ENCODE measurements around the gene RFNG. TPM values are rescaled to one million over a fixed set of nuclear protein-coding genes. Genes with fewer than 3 reads are reported as not detected.

RFNG gene
- total and polyA plus RNA-seq, 12 donors = 13.9 to 30.1 (median 20.3) TPM

DNA sequence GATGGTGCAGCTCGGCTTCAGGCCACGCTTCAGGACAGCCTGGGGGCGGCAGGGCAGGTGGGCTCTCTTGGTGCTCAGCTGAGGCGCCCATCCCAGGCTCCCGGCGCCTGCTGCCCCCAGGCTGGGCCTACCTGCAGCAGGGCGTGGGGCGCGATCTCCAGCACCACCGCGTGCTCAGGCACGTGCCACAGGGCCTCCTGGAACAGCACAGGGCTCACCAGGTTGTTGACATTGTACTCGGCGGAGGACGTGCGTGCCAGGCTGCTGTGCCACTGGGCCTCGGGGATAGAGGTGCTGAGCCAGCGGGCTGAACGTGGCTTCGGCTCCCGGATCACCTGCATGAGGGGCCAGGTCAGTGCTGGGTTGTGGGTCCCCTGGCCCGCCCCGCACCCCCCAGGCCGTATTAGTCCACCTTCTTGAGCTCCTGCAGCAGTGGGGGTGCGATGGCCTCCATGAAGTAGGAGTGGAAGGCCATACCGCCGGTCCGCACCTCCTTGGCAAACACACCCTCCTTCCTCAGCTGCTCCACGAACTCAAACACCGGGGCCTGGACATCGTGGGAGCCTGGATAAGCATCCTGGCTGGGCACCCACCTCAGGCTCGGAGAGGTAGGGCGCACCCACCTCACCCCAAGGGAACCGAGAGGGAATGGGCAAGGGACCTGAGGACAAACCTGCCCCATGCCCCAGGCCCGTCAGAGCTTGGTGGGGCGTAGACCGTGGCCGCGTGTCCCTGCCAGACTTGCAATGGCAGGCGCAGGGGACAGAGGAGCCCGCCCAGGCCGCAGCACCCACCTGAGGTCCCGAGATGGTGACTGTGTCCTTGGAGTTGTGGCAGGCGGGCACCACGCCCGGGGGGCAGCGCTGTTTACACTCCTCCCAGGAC, 37.5 kb upstream of the RFNG start:
- Histone ChIP-seq H3K4me1 (no peaks in the 10 kb centered on the region), H3K4me3 (no peak overlapping the region), H3K27ac (no peak overlapping the region), H3K9me3 (no peaks in the 10 kb centered on the region), H3K27me3 (no peaks in the 10 kb centered on the region), H3K36me3 (peaks cover 5 to 100% (median 75%) of the 10 kb centered on the region in 9 donors)
- WGBS, 2 donors = 95 to 96% methylated on average over 47 of the region's 47 CpGs
- intact Hi-C loops (cut with DNase I) = no loop called here
- DNase-seq = no peak
- no peak for ATAC-seq
- TF ChIP-seq, protein P1, sequence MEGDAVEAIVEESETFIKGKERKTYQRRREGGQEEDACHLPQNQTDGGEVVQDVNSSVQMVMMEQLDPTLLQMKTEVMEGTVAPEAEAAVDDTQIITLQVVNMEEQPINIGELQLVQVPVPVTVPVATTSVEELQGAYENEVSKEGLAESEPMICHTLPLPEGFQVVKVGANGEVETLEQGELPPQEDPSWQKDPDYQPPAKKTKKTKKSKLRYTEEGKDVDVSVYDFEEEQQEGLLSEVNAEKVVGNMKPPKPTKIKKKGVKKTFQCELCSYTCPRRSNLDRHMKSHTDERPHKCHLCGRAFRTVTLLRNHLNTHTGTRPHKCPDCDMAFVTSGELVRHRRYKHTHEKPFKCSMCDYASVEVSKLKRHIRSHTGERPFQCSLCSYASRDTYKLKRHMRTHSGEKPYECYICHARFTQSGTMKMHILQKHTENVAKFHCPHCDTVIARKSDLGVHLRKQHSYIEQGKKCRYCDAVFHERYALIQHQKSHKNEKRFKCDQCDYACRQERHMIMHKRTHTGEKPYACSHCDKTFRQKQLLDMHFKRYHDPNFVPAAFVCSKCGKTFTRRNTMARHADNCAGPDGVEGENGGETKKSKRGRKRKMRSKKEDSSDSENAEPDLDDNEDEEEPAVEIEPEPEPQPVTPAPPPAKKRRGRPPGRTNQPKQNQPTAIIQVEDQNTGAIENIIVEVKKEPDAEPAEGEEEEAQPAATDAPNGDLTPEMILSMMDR (IDR thresholded peaks at IDR 0.05) = no peak

DNA sequence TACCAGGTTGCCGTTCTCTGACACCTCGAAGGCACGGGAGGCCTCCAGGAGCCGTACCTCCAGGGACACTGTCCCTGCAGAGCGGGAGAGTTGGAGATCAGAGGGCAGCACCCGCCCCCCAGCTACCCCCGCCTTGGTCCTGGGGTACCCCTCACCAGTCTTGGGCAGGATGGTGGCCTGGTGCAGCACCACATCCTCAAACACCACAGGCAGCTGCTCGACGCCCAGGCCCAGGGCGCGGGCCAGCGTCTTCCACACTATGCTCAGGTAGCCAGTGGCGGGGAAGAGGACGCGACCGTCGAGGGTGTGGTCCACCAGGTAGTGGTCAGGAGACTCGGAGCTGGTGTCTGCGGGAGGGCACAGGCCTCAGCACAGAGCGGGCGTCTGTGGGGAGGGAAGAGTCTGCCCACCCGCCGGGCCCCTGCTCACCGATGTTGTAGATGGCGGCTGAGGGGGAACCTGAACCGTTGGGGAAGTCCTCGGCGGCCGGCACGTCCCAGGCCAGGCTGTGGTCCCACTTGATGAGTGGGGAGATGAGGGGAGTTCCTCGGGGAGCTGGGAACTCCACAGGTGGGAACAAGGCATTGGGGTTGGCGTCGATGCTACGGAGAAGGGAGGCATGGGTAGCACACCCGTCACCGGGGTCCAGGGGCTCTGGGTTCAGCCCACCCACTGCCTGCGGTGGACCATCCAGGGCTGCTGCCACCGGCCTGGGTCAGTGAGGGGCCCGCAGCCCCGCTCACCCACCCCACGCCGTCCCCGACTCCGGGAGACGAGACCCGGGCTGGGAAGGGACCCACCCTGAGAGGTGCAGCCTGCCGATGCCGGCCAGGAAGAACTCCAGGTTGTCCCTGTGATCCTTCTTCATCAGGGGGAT, 36.6 kb upstream of the RFNG start:
- Histone ChIP-seq H3K9me3 (no peaks in the 10 kb centered on the region), H3K4me3 (no peak overlapping the region), H3K36me3 (peaks cover 3 to 100% (median 75%) of the 10 kb centered on the region in 9 donors), H3K27me3 (no peaks in the 10 kb centered on the region), H3K27ac (no peak overlapping the region), H3K4me1 (no peaks in the 10 kb centered on the region)
- WGBS, 2 donors = 95 to 97% methylated on average over 45 to 48 of the region's 48 CpGs
- DNase-seq (peak in 1 of 2 donors; percentile 10), ATAC-seq (no peak)
- intact Hi-C loops (cut with DNase I) = no loop called here
- TF ChIP-seq, protein P1 (IDR thresholded peaks at IDR 0.05) = no peak

DNA sequence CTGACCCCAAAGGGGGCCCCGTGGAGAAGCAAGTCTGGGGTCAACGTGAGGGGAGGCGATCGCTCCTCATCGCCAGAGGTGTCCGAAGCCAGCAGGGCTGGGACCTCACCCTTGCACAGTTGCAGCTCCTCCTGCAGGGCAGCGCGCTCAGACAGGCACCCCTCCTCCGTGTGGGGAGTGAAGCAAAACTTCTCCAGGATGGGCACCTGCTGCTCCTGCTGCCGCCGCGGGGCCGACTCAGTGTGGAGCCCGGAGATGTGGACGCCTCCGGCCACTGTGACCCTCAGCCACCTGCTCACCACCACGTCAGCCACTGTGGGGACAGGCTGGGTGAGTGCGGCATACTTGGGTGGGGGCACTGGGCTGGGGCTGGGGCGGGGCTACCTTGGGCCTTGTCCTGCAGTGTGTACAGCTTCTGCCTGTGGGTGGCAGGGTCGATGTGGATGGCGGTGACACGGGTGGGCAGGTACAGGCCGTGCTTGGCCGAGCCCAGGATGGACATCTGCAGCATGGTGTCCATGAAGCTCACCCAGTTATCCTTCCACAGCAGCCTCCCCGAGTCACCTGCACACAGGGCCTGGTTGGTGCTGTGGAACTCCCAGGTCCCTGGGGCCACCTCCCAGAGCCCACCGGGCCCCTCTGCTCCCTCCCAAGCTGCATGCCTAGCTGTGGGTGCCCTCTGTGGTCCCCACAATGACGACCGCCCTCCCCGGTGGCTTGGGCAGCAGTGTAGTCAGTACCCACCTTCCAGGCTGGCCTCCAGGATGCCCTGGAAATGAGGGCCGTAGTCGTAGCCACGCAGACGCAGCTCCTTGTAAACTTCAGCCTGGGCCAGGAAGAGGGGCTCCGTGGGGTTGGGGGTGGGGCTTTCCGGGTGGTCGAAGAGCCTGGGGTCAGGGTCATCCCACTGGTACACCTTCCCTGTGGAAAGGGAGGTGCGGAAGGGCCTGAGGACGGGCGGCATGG, 35.6 kb upstream of the RFNG start:
- peak in 1 of 2 donors; percentile 16 for DNase-seq
- TF ChIP-seq, protein P1 (IDR thresholded peaks at IDR 0.05) = no peak
- Histone ChIP-seq H3K27ac (no peak overlapping the region), H3K4me1 (no peaks in the 10 kb centered on the region), H3K36me3 (peaks cover 0 to 100% (median 75%) of the 10 kb centered on the region in 9 donors), H3K4me3 (no peak overlapping the region), H3K27me3 (no peaks in the 10 kb centered on the region), H3K9me3 (no peaks in the 10 kb centered on the region)
- intact Hi-C loops (cut with DNase I) = no loop called here
- WGBS, 2 donors = 92 to 93% methylated on average over 39 of the region's 39 CpGs
- ATAC-seq = no peak
